Mesodermal cell (in vitro differentiated cells): ENCODE measurements around the gene TNFRSF11A.

Experiments used
- H3K27ac ChIP-seq: 2 replicates; pipeline ENCODE4 v1.7.0; 2013; ENCODE audit warnings: mild to moderate bottlenecking, low read depth, low read length, moderate library complexity; ENCODE audit not compliant: severe bottlenecking
- H3K36me3 ChIP-seq: 2 replicates; pipeline ENCODE4 v1.7.1; 2013; ENCODE audit warnings: mild to moderate bottlenecking, low read length, moderate library complexity; ENCODE audit not compliant: control insufficient read depth, insufficient read depth
- H3K4me1 ChIP-seq: one replicate; pipeline ENCODE4 v1.7.1; 2013; ENCODE audit warnings: mild to moderate bottlenecking, low read length; ENCODE audit not compliant: insufficient read depth, control insufficient read depth, poor library complexity, severe bottlenecking
- H3K4me3 ChIP-seq: 2 replicates; pipeline ENCODE4 v1.7.0; 2013; ENCODE audit warnings: low read length, control low read depth, mild to moderate bottlenecking; ENCODE audit not compliant: insufficient read depth, poor library complexity, severe bottlenecking; ENCODE audit errors: extremely low read depth
- H3K9me3 ChIP-seq: 2 replicates; pipeline ENCODE4 v1.7.1; 2013; ENCODE audit warnings: mild to moderate bottlenecking, low read length, moderate library complexity; ENCODE audit not compliant: control insufficient read depth
- WGBS, 2 experiments: methylation state at CpG; one replicate each; pipeline ENCODE4 v1.1.5; 2013; ENCODE audit warnings: missing lambda C conversion rate in 2 of 2; ENCODE audit not compliant: insufficient coverage in 2 of 2; 5-methylcytosine and 5-hydroxymethylcytosine counted together

Gene TNFRSF11A

DNA sequence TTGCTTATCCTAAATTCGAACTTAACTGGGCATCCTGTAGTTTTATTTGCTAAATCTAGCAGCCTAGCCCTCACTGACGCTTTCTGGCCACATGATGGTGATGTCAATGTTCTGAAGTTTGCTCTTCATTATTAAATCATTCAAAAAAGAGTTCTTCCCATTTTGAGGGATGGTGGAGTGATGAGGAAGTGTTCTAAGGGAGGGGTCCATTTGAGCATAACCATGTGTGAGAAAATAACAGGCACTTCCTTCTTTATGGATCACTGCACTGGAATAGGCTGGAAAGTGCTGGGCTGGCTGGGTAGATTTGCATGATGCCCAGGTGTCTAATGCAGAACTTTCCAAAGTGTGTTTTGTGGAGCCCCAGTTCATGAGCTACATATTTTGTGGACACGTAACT, 74.2 kb downstream of the TNFRSF11A start:
- 100% methylated on average over 1 of the region's 3 CpGs for WGBS, 2 experiments
- Histone ChIP-seq H3K36me3 (no peaks in the 10 kb centered on the region), H3K27ac (no peak overlapping the region), H3K4me3 (no peak overlapping the region), H3K4me1 (peaks cover 3% of the 10 kb centered on the region), H3K9me3 (no peaks in the 10 kb centered on the region)

DNA sequence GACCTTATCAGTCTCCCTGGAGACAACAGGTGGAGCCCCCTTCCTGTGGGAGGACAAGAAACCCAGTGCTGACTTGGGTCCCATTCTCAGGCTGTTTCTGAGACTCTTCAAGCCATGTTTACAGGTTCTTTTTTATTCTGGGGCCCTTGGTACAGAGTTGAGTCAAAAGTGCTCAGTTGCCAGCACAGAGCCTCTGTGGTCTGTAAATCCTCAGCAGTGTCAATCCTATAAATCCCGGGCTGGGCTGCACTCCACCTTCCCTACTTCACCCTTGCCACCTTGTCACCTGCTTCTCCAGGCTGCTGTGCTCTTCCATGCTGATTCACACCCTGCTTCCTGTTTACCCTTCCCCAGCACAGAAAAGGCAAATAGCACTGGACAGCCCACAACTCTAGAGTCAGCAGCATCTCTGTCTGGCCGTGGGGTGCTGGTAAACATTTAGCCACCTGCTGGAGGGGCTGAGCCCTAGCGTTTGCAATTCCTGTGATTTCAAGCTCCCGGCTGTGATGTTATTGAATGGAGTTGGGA, 74.7 kb downstream of the TNFRSF11A start:
- Histone ChIP-seq H3K36me3 (no peaks in the 10 kb centered on the region), H3K4me1 (peaks cover 3% of the 10 kb centered on the region), H3K4me3 (no peak overlapping the region), H3K9me3 (no peaks in the 10 kb centered on the region), H3K27ac (no peak overlapping the region)
- WGBS, 2 experiments = 37 to 50% methylated on average over 2 to 3 of the region's 4 CpGs

DNA sequence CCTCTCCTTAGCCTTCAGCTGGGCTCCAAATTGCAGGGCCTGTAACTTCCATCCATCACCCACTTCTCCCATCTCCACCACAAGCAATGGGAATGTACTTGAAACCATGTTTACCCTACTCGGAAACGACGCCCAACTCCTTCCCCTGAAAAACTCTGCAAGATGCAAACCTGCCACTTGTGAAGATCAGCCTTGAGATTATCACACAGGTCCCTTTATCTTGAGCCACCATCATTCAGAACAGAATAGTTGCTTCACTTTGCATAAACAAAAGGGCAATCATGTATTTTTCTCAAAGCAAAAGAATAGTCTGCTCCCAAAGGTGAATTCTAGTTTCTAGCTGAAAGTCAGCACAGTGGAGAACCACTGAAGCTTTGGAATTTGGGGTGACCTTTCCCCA, 75.8 kb downstream of the TNFRSF11A start:
- Histone ChIP-seq H3K4me1 (peaks cover 3% of the 10 kb centered on the region), H3K9me3 (no peaks in the 10 kb centered on the region), H3K4me3 (no peak overlapping the region), H3K36me3 (no peaks in the 10 kb centered on the region), H3K27ac (no peak overlapping the region)
- 84 to 92% methylated on average over 3 of the region's 3 CpGs for WGBS, 2 experiments

DNA sequence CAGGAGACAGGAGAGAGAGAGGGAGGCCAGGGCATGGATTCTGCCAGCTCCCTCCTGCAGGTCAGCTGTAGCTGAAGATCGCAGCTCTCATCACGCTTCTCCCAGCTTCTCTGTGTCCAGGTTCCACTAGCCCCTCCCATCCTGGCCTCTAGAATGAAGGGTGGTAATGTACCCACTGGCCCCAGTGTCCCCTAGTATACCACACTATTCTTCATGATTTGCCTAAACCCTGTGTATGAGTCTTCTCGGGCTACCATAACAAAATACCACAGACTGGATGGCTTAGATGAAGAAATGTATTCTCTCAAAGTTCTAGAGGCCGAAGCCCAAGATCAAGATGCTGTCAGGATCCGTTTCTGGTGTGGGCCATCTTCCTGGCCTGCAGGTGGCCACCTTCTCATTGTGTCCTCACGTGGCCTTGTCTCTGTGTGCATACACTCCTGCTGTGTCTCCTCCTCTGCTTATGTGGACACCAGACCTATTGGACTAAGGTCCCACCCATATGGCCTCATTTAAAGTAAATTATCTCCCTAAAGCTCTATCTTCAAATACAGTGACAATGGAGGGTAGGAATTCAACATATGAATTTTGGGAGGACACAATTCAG, 77.3 kb downstream of the TNFRSF11A start:
- Histone ChIP-seq H3K9me3 (no peaks in the 10 kb centered on the region), H3K27ac (no peak overlapping the region), H3K36me3 (no peaks in the 10 kb centered on the region), H3K4me3 (no peak overlapping the region), H3K4me1 (peaks cover 3% of the 10 kb centered on the region)
- 96 to 97% methylated on average over 3 to 4 of the region's 6 CpGs for WGBS, 2 experiments

DNA sequence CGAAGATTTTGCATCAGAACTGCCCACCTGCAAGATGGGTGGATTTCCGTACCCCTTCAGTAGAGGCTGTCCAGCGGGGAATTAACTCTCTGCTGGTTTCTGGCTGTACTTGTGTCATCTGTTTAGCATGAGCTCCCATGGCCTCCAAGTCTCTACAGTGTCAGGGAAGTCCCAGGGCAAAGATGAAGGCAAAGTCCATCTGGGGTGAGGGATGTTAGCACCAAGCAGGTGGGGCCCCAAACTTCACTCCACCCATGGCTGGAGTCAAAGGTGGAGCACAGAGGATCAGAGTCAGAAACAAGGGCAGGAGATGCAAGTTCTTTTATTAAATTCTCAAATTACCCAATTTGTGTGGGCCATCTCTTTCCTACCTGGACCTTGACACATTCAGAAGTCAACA, 78.0 kb downstream of the TNFRSF11A start:
- Histone ChIP-seq H3K4me1 (peaks cover 3% of the 10 kb centered on the region), H3K27ac (no peak overlapping the region), H3K36me3 (no peaks in the 10 kb centered on the region), H3K9me3 (no peaks in the 10 kb centered on the region), H3K4me3 (no peak overlapping the region)
- 88 to 90% methylated on average over 3 of the region's 3 CpGs for WGBS, 2 experiments

DNA sequence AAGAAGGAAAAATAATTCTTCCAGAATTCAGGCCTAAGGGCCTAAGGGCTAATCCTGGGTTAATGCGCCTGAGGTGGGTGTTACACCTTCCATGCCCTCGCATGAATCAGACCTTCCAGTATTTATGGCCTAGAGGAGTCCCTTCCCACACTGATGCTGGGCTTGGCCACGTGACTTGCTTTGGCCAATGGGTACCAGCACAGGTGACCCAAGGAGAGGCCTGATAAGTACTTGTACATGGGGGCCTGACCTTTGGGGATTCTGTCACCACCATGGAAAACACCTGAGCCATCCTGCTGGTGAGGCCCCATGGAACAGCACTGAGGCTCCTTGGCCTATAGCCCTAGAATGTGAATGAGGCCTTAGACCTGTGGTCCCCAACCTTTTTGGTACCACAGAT, 79.8 kb downstream of the TNFRSF11A start:
- Histone ChIP-seq H3K4me3 (no peak overlapping the region), H3K36me3 (no peaks in the 10 kb centered on the region), H3K27ac (no peak overlapping the region), H3K4me1 (peaks cover under 1% of the 10 kb centered on the region), H3K9me3 (no peaks in the 10 kb centered on the region)
- 76 to 80% methylated on average over 3 of the region's 3 CpGs for WGBS, 2 experiments

DNA sequence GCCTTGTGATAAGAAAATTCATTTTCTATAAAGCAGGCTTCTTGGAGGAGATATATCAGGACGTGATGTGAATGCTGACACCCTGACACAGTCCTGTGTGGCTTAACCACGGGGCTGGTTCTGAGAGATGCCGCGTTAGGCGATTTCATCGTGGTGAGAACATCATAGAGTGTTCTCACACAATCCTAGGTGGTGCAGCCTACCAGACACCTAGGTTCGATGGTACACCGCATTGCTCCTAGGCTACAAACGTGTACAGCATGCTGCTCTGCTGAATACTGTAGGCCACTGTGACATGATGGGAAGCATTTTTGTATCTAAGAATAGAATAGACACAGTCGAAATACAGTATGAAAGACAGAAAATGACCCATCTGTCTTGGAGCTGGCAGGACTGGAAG, 82.5 kb downstream of the TNFRSF11A start:
- 90 to 92% methylated on average over 9 of the region's 10 CpGs for whole genome bisulfite sequencing, 2 experiments
- Histone ChIP-seq H3K4me3 (no peak overlapping the region), H3K27ac (no peak overlapping the region), H3K4me1 (peaks cover 4% of the 10 kb centered on the region), H3K36me3 (no peaks in the 10 kb centered on the region), H3K9me3 (no peaks in the 10 kb centered on the region)

DNA sequence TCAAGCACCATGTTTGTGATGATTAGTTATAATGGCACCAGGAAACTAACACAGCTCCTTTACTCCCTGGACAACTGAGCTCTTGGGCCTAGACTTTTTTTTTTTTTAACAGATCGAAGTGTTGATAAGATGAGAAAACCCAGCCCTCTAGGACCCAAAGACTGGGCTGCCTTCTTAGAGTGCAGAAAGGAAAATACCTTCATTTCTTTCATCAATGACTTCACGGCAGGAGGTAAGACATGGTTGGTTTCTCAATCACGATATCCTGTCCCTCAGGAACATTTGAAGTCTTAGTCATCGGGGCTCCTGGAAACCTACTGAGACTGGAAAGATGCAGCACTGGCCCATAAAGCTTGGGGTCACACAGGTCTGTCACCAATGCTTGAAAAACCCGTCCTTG, 84.7 kb downstream of the TNFRSF11A start:
- H3K27ac ChIP-seq = no peak overlapping the region
- 72 to 78% methylated on average over 4 of the region's 5 CpGs for WGBS, 2 experiments
- no peaks in the 10 kb centered on the region for H3K9me3 ChIP-seq
- no peak overlapping the region for H3K4me3 ChIP-seq
- H3K4me1 ChIP-seq = peaks cover 4% of the 10 kb centered on the region
- H3K36me3 ChIP-seq = no peaks in the 10 kb centered on the region

- H3K9me3 ChIP-seq = no peaks in the 10 kb centered on the region
- WGBS, 2 experiments = 69 to 74% methylated on average over 3 of the region's 5 CpGs
- H3K4me1 ChIP-seq = peaks cover 4% of the 10 kb centered on the region
- H3K27ac ChIP-seq = no peak overlapping the region
- no peaks in the 10 kb centered on the region for H3K36me3 ChIP-seq
- H3K4me3 ChIP-seq = no peak overlapping the region
Measured at GRCh38 chr18:62412231-62412979, 87.3 kb downstream of the TNFRSF11A start.

DNA sequence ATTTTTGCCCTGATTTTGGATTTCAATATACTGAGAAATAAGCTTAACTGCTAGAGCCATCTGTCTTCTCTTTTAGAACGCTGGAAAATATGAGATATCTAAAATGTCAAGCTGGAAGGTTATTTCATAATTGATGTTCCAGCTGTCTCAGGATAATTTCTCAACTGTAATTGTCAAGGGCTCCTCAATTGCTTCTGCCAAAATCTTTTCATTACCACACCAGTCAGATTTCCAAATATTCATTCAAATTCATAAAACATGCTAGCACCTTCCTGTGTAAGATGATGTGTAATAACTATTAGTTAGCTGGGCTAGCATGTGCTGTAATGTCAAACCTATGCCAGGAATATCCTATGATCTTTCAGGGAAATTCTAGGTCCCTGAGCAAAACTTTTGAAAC, 88.1 kb downstream of the TNFRSF11A start:
- H3K36me3 ChIP-seq = no peaks in the 10 kb centered on the region
- H3K9me3 ChIP-seq = no peaks in the 10 kb centered on the region
- H3K27ac ChIP-seq = no peak overlapping the region
- H3K4me3 ChIP-seq = no peak overlapping the region
- peaks cover 4% of the 10 kb centered on the region for H3K4me1 ChIP-seq
- WGBS, 2 experiments = 83% methylated on average over 1 of the region's 1 CpG; no CpG with 5 or more reads in 1 of the 2 experiments

DNA sequence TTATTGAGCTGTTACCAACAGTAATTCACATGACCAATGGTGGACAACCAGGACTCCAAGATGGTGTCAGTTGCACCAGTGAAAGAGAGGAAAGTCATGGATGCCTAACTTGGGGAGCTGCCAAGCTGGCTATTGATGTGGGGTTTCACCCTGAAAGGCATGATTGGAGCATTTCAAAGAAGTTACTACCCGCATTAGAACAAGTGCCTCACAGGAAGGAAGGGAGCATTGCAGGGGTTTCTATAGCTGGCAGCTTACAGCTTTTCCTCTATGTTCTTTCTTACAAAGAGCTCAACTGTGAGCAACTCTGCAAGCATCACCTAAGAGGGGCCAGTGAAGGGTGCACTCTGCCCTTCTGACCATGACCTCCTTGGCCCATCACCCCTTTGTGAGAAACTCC, 93.1 kb downstream of the TNFRSF11A start:
- Histone ChIP-seq H3K9me3 (no peaks in the 10 kb centered on the region), H3K36me3 (no peaks in the 10 kb centered on the region), H3K4me1 (peaks cover 15% of the 10 kb centered on the region), H3K27ac (no peak overlapping the region), H3K4me3 (no peak overlapping the region)
- WGBS, 2 experiments = 78 to 88% methylated on average over 1 of the region's 1 CpG
